ENCODE results near the gene PKHD1.
"Not testable (repeated sequence)": the region's sequence is repeated elsewhere in the genome, so short reads cannot be mapped to it uniquely, and the experiment has no call there.

PKHD1 gene

DNA sequence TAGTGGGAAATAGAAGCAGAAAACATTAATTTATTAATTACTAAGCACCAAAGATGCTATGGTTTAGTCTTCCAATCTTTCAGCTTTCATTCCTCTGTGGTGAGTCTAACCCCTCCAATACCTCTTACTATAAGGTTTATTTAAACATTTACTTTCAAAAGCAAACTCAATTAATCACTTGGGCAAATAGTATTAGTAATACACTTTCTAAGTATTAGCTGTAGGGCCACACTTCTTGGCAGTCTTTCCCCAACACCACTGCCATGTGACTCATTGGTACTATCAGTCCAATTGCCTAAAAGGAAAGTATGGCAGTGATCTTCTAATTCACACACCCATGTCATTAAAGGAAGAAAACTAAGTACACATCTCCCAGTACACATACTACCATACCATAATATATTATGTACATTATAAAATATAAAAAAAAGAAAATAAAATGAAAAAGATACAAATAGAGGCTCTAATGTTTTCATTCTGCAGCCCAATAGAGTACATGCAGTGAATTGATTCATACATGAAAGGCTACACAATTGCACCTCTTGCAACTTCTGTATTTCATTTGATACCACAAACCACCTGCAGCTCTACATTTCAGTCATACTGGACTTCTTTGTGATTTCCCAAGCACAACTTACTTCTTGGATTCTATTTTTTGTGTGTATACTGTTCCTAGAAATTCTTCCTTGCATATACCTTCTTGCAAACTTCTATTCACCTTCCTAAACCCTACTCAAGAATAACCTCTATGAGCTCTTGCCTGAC is 218.6 kb downstream of the PKHD1 start:
- no peak overlapping the region for H3K9ac ChIP-seq
- H3K9me3 ChIP-seq: no peaks in the 10 kb centered on the region

DNA sequence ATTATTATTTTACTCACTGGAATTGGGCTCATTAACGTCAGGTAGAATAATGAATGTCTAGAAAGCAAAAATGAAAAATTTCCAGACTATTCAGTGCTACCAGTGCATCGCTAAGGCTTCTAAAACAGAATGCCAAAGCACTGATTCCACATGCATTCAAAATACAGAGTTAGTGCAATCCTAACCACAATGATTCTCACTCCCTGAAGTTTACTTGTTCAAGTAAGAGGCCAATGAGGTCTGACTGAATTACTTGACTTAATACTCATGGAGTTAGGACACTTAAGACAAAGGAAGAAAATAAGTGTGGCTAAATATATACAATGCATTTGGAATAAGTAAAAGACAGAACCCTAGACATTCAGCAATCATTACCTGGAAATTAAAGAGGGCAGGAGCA is 220.5 kb downstream of the PKHD1 start:
- no peaks in the 10 kb centered on the region for H3K36me3 ChIP-seq
- no peak overlapping the region for H3K4me3 ChIP-seq
- no peak overlapping the region for H3K27ac ChIP-seq
- no peak for TF ChIP-seq Cebpa-rat (IDR thresholded peaks at IDR 0.05)
- no peaks in the 10 kb centered on the region for H3K4me1 ChIP-seq
- no peak overlapping the region for H3K9ac ChIP-seq
- no peaks in the 10 kb centered on the region for H3K27me3 ChIP-seq
- H3K4me2 ChIP-seq: no peak overlapping the region
- no peaks in the 10 kb centered on the region for H4K20me1 ChIP-seq
- no peaks in the 10 kb centered on the region for H3K9me3 ChIP-seq

More for the DNA sequence above, 218.6 kb downstream of the PKHD1 start:
- no peak overlapping the region for H3K4me2 ChIP-seq
- H3K4me3 ChIP-seq: no peak overlapping the region
- no peaks in the 10 kb centered on the region for H4K20me1 ChIP-seq
- no peak for TF ChIP-seq Cebpa-rat (IDR thresholded peaks at IDR 0.05)
- H3K27me3 ChIP-seq: no peaks in the 10 kb centered on the region
- H3K27ac ChIP-seq: no peak overlapping the region
- no peaks in the 10 kb centered on the region for H3K36me3 ChIP-seq
- no peaks in the 10 kb centered on the region for H3K4me1 ChIP-seq

DNA sequence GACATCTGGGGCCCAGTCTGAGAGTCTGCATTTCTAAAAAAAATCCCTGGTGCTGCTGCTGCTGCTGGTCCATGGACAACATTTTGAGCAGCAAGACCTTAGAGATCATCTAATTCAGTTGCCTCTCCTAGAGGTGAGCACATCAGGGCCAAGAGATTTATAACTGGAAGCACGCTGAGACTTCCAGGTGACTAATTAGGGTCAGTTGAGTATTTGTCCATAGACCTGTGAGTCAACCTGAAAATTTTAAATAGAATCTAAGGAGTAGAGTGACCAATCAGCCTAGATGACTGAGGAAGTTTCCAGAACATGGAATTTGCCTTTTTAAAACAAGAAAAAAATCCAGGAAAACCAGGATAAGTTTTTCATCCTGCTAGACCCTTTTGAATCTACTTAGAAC is 221.4 kb downstream of the PKHD1 start:
- H3K27ac ChIP-seq: no peak overlapping the region
- no peak overlapping the region for H3K9ac ChIP-seq
- H4K20me1 ChIP-seq: no peaks in the 10 kb centered on the region
- no peak overlapping the region for H3K4me3 ChIP-seq
- H3K4me2 ChIP-seq: no peak overlapping the region
- no peaks in the 10 kb centered on the region for H3K27me3 ChIP-seq
- H3K9me3 ChIP-seq: no peaks in the 10 kb centered on the region
- H3K4me1 ChIP-seq: no peaks in the 10 kb centered on the region
- H3K36me3 ChIP-seq: no peaks in the 10 kb centered on the region
- no peak for TF ChIP-seq Cebpa-rat (IDR thresholded peaks at IDR 0.05)

DNA sequence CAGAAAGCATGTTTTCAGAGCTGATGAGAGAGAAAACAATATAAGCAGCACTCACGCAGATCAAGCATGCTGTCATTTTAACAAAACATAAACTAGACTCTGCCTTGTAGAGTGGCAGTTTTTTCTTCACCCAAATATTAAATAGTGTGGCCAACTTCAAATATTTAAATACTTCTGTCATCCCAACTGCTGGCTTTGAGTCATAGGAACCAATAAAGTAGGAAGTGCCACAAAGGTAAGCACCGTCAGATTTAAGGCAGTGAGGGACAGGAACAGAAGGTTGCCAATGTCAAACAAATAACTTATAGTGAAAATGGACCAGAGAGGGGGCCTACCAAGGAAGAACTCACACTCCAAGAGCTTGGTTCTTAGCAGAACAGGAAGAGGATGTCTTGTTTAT is 222.2 kb downstream of the PKHD1 start:
- Histone ChIP-seq H3K4me1 (no peaks in the 10 kb centered on the region), H3K27me3 (no peaks in the 10 kb centered on the region), H3K27ac (no peak overlapping the region), H3K4me3 (no peak overlapping the region), H3K4me2 (no peak overlapping the region), H3K9me3 (no peaks in the 10 kb centered on the region), H4K20me1 (no peaks in the 10 kb centered on the region), H3K36me3 (no peaks in the 10 kb centered on the region), H3K9ac (no peak overlapping the region)
- TF ChIP-seq Cebpa-rat (IDR thresholded peaks at IDR 0.05): no peak

DNA sequence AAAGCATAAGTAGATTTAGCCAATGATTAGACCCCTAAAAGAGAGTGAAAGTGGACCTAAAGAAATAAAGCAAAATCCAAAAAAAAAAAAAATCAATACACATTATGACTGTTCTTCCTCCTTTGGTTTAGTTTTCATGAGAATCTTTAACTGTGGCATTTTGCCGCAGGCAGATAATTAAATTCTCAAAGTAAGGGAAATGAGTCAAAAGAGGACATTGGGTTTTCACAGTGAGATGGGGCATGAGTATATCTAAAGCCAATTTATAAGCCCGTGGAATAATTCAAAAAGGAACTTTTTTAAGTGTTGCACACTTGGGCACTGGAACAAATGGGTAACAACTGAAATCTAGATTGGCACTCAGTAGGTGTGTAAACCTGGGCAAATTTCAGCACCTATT is 230.3 kb downstream of the PKHD1 start:
- H3K9me3 ChIP-seq: no peaks in the 10 kb centered on the region
- H3K4me1 ChIP-seq: no peaks in the 10 kb centered on the region
- no peak for TF ChIP-seq Cebpa-rat (IDR thresholded peaks at IDR 0.05)
- no peaks in the 10 kb centered on the region for H4K20me1 ChIP-seq
- H3K4me3 ChIP-seq: no peak overlapping the region
- H3K27ac ChIP-seq: no peak overlapping the region
- H3K4me2 ChIP-seq: no peak overlapping the region
- H3K27me3 ChIP-seq: no peaks in the 10 kb centered on the region
- no peaks in the 10 kb centered on the region for H3K36me3 ChIP-seq
- H3K9ac ChIP-seq: no peak overlapping the region

DNA sequence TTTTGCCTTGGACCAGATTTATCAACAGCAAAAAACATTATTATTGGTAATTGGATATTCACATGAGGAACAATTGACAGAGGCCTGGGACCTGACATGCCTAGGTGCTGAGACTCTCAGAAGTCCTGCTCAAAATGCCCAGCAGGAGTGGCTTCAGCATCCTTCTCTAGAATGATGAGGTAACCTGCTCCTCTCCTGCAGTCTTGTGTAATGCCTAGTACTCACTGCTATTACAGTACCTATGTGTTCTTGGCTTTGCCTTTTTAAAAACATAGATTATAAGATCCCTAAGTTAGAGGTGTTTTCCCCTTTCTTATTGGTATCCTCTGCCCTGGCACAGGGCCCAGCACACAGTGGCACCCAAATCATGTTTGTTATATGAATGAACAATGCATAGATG is 230.9 kb downstream of the PKHD1 start:
- Histone ChIP-seq H3K4me1 (no peaks in the 10 kb centered on the region), H3K36me3 (no peaks in the 10 kb centered on the region), H3K4me2 (no peak overlapping the region), H3K9ac (no peak overlapping the region), H3K4me3 (no peak overlapping the region), H4K20me1 (no peaks in the 10 kb centered on the region), H3K27ac (no peak overlapping the region), H3K27me3 (no peaks in the 10 kb centered on the region), H3K9me3 (no peaks in the 10 kb centered on the region)
- no peak for TF ChIP-seq Cebpa-rat (IDR thresholded peaks at IDR 0.05)

DNA sequence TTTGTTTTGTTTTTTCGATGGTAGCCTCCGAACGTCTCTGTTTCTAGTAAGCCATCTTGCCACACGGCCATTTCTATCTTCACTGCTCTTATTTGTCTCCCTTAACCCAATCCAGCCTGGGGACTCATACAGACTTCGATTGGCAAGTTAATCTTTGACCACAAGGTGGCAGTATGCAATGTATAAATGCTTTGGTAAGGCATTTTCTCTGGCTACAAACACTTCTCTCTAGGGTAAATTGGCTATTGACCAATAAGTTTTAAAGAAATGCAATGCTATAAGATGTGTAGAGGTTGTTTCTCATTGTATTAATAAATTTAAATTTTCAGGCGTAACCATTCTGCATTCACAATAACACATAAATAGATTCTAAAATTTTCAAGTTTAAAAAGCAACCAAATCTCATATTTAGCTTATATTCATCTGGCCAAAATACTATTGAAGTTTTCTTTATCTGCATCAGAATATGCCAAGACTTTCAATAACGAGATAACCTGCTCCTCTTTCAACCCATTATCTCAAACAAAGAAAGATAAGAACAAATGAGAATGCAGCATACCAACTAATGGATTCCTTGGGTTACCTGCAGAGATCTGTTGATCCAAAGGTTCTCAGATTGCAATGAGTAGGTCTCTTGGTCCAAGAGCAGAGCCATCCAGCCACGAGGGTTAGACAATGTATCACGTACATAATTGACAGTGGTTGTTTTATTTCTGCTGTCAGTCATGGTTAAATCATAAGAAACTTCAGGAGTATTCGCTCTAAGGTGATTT is 231.9 kb downstream of the PKHD1 start:
- no peak for TF ChIP-seq Cebpa-rat (IDR thresholded peaks at IDR 0.05)
- Histone ChIP-seq H3K27ac (no peak overlapping the region), H3K4me2 (no peak overlapping the region), H3K27me3 (no peaks in the 10 kb centered on the region), H3K9ac (no peak overlapping the region), H3K36me3 (no peaks in the 10 kb centered on the region), H4K20me1 (no peaks in the 10 kb centered on the region), H3K4me1 (no peaks in the 10 kb centered on the region), H3K4me3 (no peak overlapping the region), H3K9me3 (no peaks in the 10 kb centered on the region)

DNA sequence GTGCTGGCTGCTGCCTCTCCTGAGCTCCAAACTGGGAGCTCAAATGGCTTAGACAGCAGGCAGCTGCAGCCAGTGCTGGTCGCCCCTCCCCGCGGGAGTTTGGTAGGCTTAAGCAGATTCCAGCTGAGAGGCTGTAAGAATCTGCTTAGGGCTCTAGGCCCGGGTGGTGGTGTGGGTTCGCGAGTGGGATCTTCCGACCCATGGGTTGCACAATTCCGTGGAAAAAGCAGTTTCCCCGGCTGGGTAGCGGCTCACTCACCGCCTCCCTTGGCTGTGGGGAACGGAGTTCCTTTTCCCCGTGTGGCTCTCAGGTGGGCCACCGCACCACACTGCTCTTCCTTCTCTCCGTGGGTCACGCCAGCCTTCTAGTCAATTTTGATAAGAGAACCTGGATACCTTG is 232.5 kb downstream of the PKHD1 start:
- no peak for TF ChIP-seq Cebpa-rat (IDR thresholded peaks at IDR 0.05)
- H3K4me1 ChIP-seq: no peaks in the 10 kb centered on the region
- H3K4me3 ChIP-seq: no peak overlapping the region
- H4K20me1 ChIP-seq: no peaks in the 10 kb centered on the region
- H3K36me3 ChIP-seq: no peaks in the 10 kb centered on the region
- no peak overlapping the region for H3K27ac ChIP-seq
- no peak overlapping the region for H3K4me2 ChIP-seq
- no peaks in the 10 kb centered on the region for H3K9me3 ChIP-seq
- no peak overlapping the region for H3K9ac ChIP-seq
- H3K27me3 ChIP-seq: no peaks in the 10 kb centered on the region

DNA sequence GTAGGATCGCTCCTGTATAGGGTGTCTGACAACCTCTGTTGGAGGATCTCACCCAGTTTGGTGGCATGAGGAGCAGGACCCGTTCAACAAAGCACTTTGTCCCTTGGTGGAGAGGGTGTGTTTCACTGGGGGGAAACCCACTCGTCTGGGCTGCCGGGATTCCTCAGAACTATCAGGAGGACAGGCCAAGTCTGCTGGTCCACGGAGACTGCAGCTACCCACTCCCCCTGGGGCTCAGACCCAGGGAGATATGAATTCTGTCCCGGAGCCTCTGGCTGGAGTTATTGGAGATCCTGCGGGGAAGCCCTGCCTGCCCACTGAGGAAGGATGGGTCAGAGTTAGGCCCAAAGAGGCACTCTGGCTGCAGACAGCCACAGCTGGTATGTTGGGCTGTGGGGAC is 233.1 kb downstream of the PKHD1 start:
- H3K4me3 ChIP-seq: no peak overlapping the region
- no peaks in the 10 kb centered on the region for H3K27me3 ChIP-seq
- no peaks in the 10 kb centered on the region for H3K9me3 ChIP-seq
- no peak overlapping the region for H3K4me2 ChIP-seq
- H3K36me3 ChIP-seq: no peaks in the 10 kb centered on the region
- TF ChIP-seq Cebpa-rat (IDR thresholded peaks at IDR 0.05): no peak
- no peak overlapping the region for H3K9ac ChIP-seq
- H3K4me1 ChIP-seq: no peaks in the 10 kb centered on the region
- no peak overlapping the region for H3K27ac ChIP-seq
- no peaks in the 10 kb centered on the region for H4K20me1 ChIP-seq

DNA sequence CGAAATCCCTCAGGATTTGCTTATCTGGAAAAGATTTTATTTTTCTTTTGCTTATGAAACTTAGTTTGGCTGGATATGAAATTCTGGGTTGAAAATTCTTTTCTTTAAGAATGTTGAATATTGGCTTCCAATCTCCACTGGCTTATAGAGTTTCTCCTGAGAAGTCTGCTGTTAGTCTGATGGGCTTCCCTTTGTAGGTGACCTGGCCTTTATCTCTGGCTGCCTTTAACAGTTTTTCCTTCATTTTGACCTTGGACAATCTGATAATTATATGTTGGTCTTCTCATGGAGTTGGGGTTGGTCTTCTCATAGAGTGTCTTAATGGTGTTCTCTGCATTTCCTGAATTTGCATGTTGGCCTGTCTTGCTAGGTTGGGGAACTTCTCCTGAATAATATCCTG is 234.3 kb downstream of the PKHD1 start:
- not testable (repeated sequence) for H3K4me3 ChIP-seq, H3K9ac ChIP-seq, H3K27ac ChIP-seq, H3K27me3 ChIP-seq, H3K36me3 ChIP-seq, H3K9me3 ChIP-seq, H3K4me1 ChIP-seq, H3K4me2 ChIP-seq, H4K20me1 ChIP-seq
